Measurements from ENCODE around the gene MPDZ. TPM values are rescaled to one million over a fixed set of nuclear protein-coding genes. Genes with fewer than 3 reads are reported as not detected.

The MPDZ gene
- total and polyA plus RNA-seq, 2 of the 13 experiments (the other 11 are each of a cell fraction or from before 2014, with no cell fraction given) = 12.4 to 14.7 TPM

GRCh38 chr9:13278368-13279246 is 885 bp downstream of the MPDZ start (continued):
- TF ChIP-seq, protein P1, sequence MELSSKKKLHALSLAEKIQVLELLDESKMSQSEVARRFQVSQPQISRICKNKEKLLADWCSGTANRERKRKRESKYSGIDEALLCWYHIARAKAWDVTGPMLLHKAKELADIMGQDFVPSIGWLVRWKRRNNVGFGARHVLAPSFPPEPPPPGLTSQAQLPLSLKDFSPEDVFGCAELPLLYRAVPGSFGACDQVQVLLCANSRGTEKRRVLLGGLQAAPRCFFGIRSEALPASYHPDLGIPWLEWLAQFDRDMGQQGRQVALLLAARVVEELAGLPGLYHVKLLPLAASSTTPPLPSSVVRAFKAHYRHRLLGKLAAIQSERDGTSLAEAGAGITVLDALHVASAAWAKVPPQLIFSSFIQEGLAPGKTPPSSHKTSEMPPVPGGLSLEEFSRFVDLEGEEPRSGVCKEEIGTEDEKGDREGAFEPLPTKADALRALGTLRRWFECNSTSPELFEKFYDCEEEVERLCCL (CRISPR knock-in tag; IDR thresholded peaks at IDR 0.05; ENCODE audit: borderline replicate concordance) = no peak
- TF ChIP-seq ZNF614 (CRISPR knock-in tag; IDR thresholded peaks at IDR 0.05; ENCODE audit: borderline replicate concordance) (0 out of 2 replicates have a peak, but pooled peaks have one; percentile 24), NONO (IDR thresholded peaks at IDR 0.05) (no peak), NONO (CRISPR knock-in tag; conservative IDR thresholded peaks at IDR 0.05) (0 out of 2 replicates have a peak, but pooled peaks have one; percentile 36), ZNF740 (CRISPR knock-in tag; IDR thresholded peaks at IDR 0.05) (no peak), ZNF572 (CRISPR knock-in tag; IDR thresholded peaks at IDR 0.05) (no peak), ZXDC (CRISPR knock-in tag; IDR thresholded peaks at IDR 0.05) (no peak), HNRNPK (IDR thresholded peaks at IDR 0.05; ENCODE audit: low read depth, low read length, poor library complexity, severe bottlenecking) (peak; percentile 83), TRIM24 (CRISPR knock-in tag; IDR thresholded peaks at IDR 0.05) (no peak), RBAK (CRISPR knock-in tag; IDR thresholded peaks at IDR 0.05) (no peak), ZNF44 (CRISPR knock-in tag; IDR thresholded peaks at IDR 0.05) (no peak), ZZZ3 (CRISPR knock-in tag; IDR thresholded peaks at IDR 0.05; ENCODE audit: borderline replicate concordance) (no peak), ARNT2 (CRISPR knock-in tag; IDR thresholded peaks at IDR 0.05; ENCODE audit: low read depth) (0 out of 2 replicates have a peak, but pooled peaks have one; percentile 43), PHF5A (CRISPR knock-in tag; IDR thresholded peaks at IDR 0.05; ENCODE audit: low read depth, unreplicated experiment) (no peak), ZNF530 (CRISPR knock-in tag; IDR thresholded peaks at IDR 0.05; ENCODE audit: low read depth) (no peak), HNRNPLL (IDR thresholded peaks at IDR 0.05; ENCODE audit: low read depth, low read length, poor library complexity, severe bottlenecking) (peak; percentile 69), ZKSCAN1 (IDR thresholded peaks at IDR 0.05; ENCODE audit: low read length) (no peak), SMARCC2 (IDR thresholded peaks at IDR 0.05) (no peak), ZNF343 (CRISPR knock-in tag; IDR thresholded peaks at IDR 0.05) (no peak), ZNF251 (CRISPR knock-in tag; IDR thresholded peaks at IDR 0.05) (no peak), ATM (IDR thresholded peaks at IDR 0.05; ENCODE audit: borderline replicate concordance) (no peak), MEIS2 (CRISPR knock-in tag; IDR thresholded peaks at IDR 0.05) (no peak)
- TF ChIP-seq, protein P2, sequence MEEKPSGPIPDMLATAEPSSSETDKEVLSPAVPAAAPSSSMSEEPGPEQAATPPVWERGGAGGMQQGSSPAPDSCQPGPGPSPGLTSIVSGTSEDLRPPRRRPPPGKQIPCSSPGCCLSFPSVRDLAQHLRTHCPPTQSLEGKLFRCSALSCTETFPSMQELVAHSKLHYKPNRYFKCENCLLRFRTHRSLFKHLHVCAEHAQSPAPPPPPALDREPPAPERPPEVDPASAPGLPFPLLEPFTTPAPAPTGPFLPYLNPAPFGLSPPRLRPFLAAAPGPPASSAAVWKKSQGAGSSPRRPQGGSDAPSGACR (CRISPR knock-in tag; IDR thresholded peaks at IDR 0.05) = no peak
- TF ChIP-seq, protein P3, sequence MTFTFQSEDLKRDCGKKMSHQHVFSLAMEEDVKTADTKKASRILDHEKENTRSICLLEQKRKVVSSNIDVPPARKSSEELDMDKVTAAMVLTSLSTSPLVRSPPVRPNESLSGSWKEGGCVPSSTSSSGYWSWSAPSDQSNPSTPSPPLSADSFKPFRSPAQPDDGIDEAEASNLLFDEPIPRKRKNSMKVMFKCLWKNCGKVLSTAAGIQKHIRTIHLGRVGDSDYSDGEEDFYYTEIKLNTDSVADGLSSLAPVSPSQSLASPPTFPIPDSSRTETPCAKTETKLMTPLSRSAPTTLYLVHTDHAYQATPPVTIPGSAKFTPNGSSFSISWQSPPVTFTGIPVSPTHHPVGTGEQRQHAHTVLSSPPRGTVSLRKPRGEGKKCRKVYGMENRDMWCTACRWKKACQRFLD (CRISPR knock-in tag; IDR thresholded peaks at IDR 0.05; ENCODE audit: borderline replicate concordance) = no peak
